Sigmoid colon (tissue), 4 donors: Measurements from ENCODE around the gene PRDM16.

Experiments
- EP300 ChIP-seq, 4 donors: sonication (generic); formaldehyde crosslinking; IDR thresholded peaks; one replicate each; pipeline ENCODE4 v1.6.1; 2017; ENCODE audit warnings: antibody characterized with exemption in 4 of 4
- POLR2A ChIP-seq, 2 donors: fragments of 450-650 bp; IDR thresholded peaks; one replicate each; pipeline ENCODE4 v1.6.1; 2016; ENCODE audit warnings: antibody characterized with exemption in 2 of 2, mild to moderate bottlenecking in 2 of 2, moderate library complexity in 2 of 2
- TF ChIP-seq, protein P1 (sequence below), 4 experiments: fragments of 450-650 bp in 3 of 4; fragments of 200-600 bp in 1 of 4; IDR thresholded peaks; one replicate each; pipeline ENCODE4 v1.5.1; 2016 to 2019; ENCODE audit warnings: antibody characterized with exemption in 4 of 4, mild to moderate bottlenecking in 3 of 4, moderate library complexity in 2 of 4

DNA sequence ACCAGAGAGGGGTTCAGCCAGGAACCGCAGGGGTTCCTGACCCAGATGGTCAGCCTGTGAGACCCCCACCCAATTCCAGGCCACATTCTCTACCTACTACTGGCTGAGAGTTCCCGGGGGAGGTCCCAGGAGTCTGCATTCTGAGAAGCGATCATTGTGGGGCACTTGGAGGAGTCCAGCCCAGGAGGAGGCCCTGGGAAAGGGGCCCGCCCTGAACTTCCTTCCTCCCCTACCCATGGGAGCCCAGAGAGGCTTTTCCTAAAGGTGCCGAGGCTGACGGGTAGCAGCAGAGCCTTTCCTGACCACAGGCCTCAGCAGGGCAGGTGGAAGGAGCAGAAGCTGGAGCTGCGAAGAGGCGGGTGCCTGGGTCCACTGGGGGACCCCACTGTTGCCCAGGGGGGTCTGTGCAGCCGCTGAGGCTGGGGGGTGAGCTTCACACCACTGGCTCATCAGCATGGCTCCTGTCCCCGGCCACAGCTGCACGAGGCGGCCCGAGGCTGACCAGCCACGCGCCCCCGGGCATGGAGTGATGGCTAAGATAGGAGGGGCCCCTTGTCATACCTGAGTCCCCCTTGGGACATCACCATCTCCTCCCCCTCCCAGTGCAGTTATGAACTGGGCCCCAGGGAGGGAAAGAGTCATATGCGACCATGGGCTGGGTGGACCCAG, 127.7 kb downstream of the PRDM16 start:
- TF ChIP-seq POLR2A (IDR thresholded peaks at IDR 0.05): no peak
- TF ChIP-seq, protein P1, sequence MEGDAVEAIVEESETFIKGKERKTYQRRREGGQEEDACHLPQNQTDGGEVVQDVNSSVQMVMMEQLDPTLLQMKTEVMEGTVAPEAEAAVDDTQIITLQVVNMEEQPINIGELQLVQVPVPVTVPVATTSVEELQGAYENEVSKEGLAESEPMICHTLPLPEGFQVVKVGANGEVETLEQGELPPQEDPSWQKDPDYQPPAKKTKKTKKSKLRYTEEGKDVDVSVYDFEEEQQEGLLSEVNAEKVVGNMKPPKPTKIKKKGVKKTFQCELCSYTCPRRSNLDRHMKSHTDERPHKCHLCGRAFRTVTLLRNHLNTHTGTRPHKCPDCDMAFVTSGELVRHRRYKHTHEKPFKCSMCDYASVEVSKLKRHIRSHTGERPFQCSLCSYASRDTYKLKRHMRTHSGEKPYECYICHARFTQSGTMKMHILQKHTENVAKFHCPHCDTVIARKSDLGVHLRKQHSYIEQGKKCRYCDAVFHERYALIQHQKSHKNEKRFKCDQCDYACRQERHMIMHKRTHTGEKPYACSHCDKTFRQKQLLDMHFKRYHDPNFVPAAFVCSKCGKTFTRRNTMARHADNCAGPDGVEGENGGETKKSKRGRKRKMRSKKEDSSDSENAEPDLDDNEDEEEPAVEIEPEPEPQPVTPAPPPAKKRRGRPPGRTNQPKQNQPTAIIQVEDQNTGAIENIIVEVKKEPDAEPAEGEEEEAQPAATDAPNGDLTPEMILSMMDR (IDR thresholded peaks at IDR 0.05): no peak
- no peak for TF ChIP-seq EP300 (IDR thresholded peaks at IDR 0.05)
